Activated CD8-positive, alpha-beta memory T cell treated with anti-CD3 and anti-CD28 coated beads for 48 hours (primary cell): ENCODE results near the gene LCE1C.

ENCODE experiments used
- DNase-seq, 3 experiments: peaks; one replicate each; pipeline ENCODE4 v3.0.0-alpha.2; 2020; ENCODE audit warnings: low read depth in 2 of 3, low spot score in 2 of 3

LCE1C gene

GRCh38 chr1:152760551-152761190, 45.8 kb downstream of the LCE1C start:
- no peak for DNase-seq

- no peak for DNase-seq
These were observed 46.8 kb downstream of the LCE1C start for GRCh38 chr1:152759453-152760173.

- DNase-seq = no peak
These were observed 47.8 kb downstream of the LCE1C start for GRCh38 chr1:152758636-152759035.

DNA sequence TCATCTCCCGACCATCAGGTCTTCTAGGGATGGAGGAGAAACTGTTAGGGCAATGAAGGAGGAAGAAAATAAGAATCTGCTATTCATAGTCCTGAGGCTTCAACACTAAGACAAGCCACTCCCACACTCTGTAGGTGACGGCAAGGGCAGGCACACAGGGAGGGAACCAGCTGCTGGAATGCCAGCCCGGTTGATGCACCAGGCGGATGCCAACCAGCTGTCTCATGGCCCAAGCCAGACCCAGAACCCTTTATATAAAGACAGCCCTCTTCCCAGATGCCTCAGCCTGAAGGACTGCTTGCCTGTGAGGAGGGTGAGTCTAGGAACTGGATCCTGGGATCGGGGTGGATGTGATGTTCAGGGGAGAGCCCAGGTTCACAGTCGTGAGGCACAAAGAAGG, 48.7 kb downstream of the LCE1C start, which contains the start of gene KPRP:
Gene KPRP, plus strand, starts transcription at position 279 of the 400 bp plus-strand sequence. CDS start 1,564 bp downstream, outside the sequence.
- no peak for DNase-seq

GRCh38 chr1:152756872-152757271, 49.6 kb downstream of the LCE1C start:
- DNase-seq = no peak
